ENCODE results near the gene FLNB.
"Not testable (repeated sequence)": the region's sequence is repeated elsewhere in the genome, so short reads cannot be mapped to it uniquely, and the experiment has no call there.

The FLNB gene

DNA sequence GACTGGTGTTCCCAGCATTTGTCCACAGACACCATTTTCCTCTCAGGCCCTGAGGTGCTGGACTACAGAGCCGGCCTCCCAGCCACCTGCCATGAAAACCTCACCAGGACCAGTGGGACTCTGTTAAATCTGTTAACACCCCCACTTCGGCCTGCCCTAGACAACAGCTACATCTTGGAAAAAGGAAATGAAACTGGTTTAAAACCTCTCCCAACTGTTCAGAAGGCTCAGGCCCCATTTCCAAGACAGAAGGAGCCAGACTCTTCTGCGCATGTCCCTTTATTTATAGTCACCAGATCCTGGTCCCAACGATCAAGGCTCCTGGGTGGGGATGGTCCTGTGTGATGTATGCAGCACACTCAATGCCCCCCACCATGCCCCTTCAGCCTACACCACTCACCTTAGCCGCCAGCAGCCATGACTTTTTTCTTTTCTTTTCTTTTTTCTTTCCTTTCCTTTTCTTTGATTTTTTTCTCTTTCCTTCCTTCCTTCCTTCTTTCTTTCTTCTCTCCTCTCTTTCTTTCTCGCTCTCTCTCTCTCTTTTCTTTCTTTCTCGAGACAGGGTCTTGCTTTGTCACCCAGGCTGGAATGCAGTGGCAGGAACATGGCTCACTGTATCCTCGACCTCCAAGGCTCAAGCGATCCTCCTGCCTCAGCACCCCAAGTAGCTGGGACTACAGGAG lies 25.5 kb upstream of the FLNB start:
- H3K27ac ChIP-seq: no peak overlapping the region
- in situ Hi-C loops (cut with HindIII; ENCODE audit: low pct_ligation_motif_present, low sequenced_read_pairs): no loop called here
- H3K4me3 ChIP-seq (ENCODE audit: low read depth, low read length): no peak overlapping the region
- H3K36me3 ChIP-seq (replicated peaks): no peaks in the 10 kb centered on the region
- H3K27me3 ChIP-seq (replicated peaks): no peaks in the 10 kb centered on the region
- no peak for DNase-seq
- TF ChIP-seq, protein P1, sequence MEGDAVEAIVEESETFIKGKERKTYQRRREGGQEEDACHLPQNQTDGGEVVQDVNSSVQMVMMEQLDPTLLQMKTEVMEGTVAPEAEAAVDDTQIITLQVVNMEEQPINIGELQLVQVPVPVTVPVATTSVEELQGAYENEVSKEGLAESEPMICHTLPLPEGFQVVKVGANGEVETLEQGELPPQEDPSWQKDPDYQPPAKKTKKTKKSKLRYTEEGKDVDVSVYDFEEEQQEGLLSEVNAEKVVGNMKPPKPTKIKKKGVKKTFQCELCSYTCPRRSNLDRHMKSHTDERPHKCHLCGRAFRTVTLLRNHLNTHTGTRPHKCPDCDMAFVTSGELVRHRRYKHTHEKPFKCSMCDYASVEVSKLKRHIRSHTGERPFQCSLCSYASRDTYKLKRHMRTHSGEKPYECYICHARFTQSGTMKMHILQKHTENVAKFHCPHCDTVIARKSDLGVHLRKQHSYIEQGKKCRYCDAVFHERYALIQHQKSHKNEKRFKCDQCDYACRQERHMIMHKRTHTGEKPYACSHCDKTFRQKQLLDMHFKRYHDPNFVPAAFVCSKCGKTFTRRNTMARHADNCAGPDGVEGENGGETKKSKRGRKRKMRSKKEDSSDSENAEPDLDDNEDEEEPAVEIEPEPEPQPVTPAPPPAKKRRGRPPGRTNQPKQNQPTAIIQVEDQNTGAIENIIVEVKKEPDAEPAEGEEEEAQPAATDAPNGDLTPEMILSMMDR (IDR thresholded peaks at IDR 0.05; ENCODE audit: low read depth, low read length, missing control alignments): no peak

DNA sequence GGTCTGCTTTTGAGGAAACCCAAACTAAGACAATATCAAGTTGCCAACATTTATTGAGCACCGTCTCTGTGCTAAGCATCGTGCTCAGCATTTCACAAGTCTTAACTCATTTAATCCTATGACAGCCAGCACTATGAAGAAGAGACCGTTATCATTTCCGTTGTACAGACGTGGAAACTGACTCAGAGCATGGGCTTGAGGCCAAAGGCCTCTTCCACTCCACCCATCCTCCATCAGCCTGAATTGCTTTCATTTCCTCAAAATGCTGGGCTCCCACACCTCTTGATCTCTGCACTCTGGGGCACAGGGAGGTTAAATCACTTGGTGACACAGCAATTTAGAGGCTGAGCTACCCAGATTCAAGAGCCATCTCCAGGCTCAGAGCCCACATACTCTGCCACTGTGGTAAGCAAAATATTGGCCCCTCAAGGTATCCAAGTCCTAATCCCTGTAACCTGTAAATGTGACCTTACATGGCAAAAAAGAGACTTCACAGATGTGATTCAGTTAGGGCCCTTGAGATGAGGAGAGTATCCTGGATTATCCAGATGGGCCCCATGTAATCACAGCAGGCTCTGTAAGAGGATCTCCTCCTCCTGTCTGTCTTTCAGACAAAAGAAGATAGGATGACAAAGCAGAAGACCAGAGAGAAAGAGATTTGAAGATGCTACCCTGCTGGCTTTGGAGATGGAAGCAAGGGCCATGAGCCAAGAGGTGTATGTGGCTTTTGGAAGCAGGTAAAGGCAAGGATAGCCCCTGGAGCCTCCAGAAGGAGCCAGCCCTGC lies 24.3 kb upstream of the FLNB start:
- TF ChIP-seq, protein P1 (IDR thresholded peaks at IDR 0.05; ENCODE audit: low read depth, low read length, missing control alignments): no peak
- H3K27me3 ChIP-seq (replicated peaks): no peaks in the 10 kb centered on the region
- DNase-seq: peak; percentile 90
- in situ Hi-C loops (cut with HindIII; ENCODE audit: low pct_ligation_motif_present, low sequenced_read_pairs): no loop called here
- no peak overlapping the region for H3K4me3 ChIP-seq (ENCODE audit: low read depth, low read length)
- no peaks in the 10 kb centered on the region for H3K36me3 ChIP-seq (replicated peaks)
- peak overlapping the region; percentile 17 for H3K27ac ChIP-seq

DNA sequence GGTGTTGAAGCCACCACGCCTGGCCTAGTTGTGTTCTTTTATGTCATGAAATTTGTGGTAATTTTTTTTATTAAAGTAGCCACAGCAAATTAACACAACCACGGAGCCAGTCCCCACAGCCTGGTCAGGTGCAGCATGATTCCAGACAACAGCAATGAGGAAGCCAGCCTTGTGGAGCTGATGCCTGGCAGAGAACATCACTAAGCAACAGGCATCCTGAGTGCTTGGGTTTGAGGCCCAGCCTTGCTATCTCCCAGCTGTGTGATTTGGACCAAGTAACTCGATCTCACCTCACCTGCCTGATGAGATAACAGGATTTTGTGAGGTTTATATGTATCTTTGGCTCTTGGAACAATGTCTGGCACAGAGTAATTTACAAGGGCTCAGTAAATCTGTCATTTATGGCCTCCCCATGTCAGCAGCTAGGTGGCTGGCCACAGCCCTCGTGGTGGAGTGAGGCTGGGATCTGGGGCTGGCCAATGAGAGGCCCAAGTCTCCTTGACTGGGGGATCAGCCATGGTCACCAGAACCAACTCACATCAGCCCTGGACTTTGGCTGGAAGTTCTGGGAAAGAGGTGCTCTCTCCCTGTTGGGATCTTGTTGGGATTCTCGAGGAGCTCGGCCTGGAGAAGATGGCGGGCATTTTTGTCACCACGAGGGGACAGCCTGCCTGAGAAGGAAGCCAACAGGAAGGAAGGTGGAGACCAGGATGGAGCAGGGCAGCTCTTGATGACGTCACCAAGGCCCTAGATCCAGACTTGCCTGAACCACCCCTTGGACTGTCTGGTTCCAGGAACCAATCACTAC lies 22.8 kb upstream of the FLNB start:
- Histone ChIP-seq H3K36me3 (replicated peaks) (no peaks in the 10 kb centered on the region), H3K27ac (no peak overlapping the region), H3K4me3 (ENCODE audit: low read depth, low read length) (no peak overlapping the region), H3K27me3 (replicated peaks) (no peaks in the 10 kb centered on the region)
- TF ChIP-seq, protein P1 (IDR thresholded peaks at IDR 0.05; ENCODE audit: low read depth, low read length, missing control alignments): no peak
- in situ Hi-C loops (cut with HindIII; ENCODE audit: low pct_ligation_motif_present, low sequenced_read_pairs): no loop called here
- DNase-seq: no peak

DNA sequence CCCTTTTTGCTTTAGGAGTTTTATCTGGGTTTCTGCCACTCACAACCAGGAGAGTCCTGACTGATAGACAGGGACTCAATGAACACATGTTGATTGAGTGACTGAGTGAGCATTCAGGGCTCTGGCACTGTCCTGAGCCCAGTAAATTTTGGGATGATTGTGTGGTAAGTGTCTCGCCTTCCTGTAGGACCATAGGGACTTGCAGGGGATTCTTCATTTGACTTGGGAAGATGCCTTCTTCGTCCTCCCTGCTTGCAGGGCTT lies 22.3 kb upstream of the FLNB start:
- no peak overlapping the region for H3K4me3 ChIP-seq (ENCODE audit: low read depth, low read length)
- no peaks in the 10 kb centered on the region for H3K36me3 ChIP-seq (replicated peaks)
- in situ Hi-C loops (cut with HindIII; ENCODE audit: low pct_ligation_motif_present, low sequenced_read_pairs): no loop called here
- TF ChIP-seq, protein P1 (IDR thresholded peaks at IDR 0.05; ENCODE audit: low read depth, low read length, missing control alignments): no peak
- no peaks in the 10 kb centered on the region for H3K27me3 ChIP-seq (replicated peaks)
- no peak for DNase-seq
- no peak overlapping the region for H3K27ac ChIP-seq

DNA sequence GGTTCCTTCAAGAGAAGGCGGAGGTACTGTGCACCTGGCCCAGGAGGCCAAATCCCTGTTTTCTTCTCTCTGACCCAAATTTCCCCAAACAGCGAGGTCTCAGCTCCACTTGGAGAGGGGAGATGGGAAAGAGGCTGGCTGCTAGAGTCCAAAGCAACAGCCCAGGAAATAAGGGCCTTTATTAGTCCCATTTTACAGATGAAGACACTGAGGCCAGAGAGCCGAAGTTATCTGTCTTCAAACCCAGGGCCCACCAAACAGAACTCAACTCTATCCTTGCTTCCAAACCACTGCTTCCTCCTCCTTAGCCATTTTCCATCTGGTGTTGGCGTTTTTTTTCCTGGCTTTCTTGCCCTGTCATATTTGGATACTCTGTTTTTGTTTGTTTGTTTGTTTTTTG lies 22.0 kb upstream of the FLNB start:
- no peak overlapping the region for H3K27ac ChIP-seq
- in situ Hi-C loops (cut with HindIII; ENCODE audit: low pct_ligation_motif_present, low sequenced_read_pairs): no loop called here
- H3K4me3 ChIP-seq (ENCODE audit: low read depth, low read length): no peak overlapping the region
- DNase-seq: no peak
- H3K36me3 ChIP-seq (replicated peaks): no peaks in the 10 kb centered on the region
- no peaks in the 10 kb centered on the region for H3K27me3 ChIP-seq (replicated peaks)
- TF ChIP-seq, protein P1 (IDR thresholded peaks at IDR 0.05; ENCODE audit: low read depth, low read length, missing control alignments): no peak

DNA sequence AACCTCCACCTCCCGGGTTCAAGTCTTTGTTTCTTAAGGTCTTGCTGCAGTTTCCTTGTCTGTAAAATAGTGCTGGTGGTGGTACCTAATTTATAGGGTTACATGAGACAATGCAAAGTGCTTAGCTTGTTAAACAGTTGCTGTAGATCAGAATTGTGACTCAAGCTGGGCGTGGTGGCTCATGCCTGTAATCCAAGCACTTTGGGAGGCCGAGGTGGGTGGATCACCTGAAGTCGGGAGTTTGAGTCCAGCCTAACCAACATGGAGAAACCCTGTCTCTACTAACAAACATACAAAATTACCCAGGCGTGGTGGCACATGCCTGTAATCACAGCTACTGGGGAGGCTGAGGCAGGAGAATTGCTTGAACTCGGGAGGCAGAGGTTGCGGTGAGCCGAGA lies 19.0 kb upstream of the FLNB start:
- H3K27ac ChIP-seq; in situ Hi-C loops (cut with HindIII; ENCODE audit: low pct_ligation_motif_present, low sequenced_read_pairs); DNase-seq: not testable (repeated sequence)

More for the DNA sequence above, 19.0 kb upstream of the FLNB start:
- H3K4me3 ChIP-seq (ENCODE audit: low read depth, low read length); H3K27me3 ChIP-seq (replicated peaks); H3K36me3 ChIP-seq (replicated peaks): not testable (repeated sequence)
